K562 (cell line): Measurements from ENCODE around the gene C16orf74. TPM values are rescaled to one million over a fixed set of nuclear protein-coding genes. Genes with fewer than 3 reads are reported as not detected.
A peak's percentile ranks its signal among the peaks of the same experiment; 100 is the strongest.

Experiments
- CTCF ChIP-seq, 3 experiments: IDR thresholded peaks in 2 of 3; conservative IDR thresholded peaks in 1 of 3; 2 replicates each; pipeline ENCODE4 v1.5.1; 2011 to 2012; ENCODE audit warnings: low read length in 3 of 3, mild to moderate bottlenecking in 3 of 3, control low read depth in 2 of 3, improper control_type of control experiment in 1 of 3, inconsistent platforms in 1 of 3, low read depth in 1 of 3, mixed read lengths in 1 of 3, moderate library complexity in 1 of 3; ENCODE audit not compliant: insufficient read depth in 2 of 3
- DLX4 ChIP-seq: fragments of 250-450 bp; sonication (Bioruptor Pico); IDR thresholded peaks from 2 replicates; pipeline ENCODE4 v1.6.1; 2021; ENCODE audit warnings: mild to moderate bottlenecking
- DPF2 ChIP-seq: fragments of 450-650 bp; IDR thresholded peaks from 2 replicates; pipeline ENCODE4 v1.6.1; 2016
- ERF ChIP-seq: fragments of 450-650 bp; formaldehyde crosslinking; IDR thresholded peaks from 2 replicates; pipeline ENCODE4 v1.4.0; 2020; ENCODE audit warnings: mild to moderate bottlenecking, mixed read lengths
- ESRRA ChIP-seq: fragments of 450-650 bp; IDR thresholded peaks from 2 replicates; pipeline ENCODE4 v1.6.1; 2014; ENCODE audit warnings: low read depth, mild to moderate bottlenecking, moderate library complexity, borderline replicate concordance
- FOSL1 ChIP-seq: fragments of 200-800 bp; sonication (Bioruptor generic); conservative IDR thresholded peaks from 2 replicates; pipeline ENCODE4 v1.6.1; 2016; ENCODE audit warnings: missing genetic modification characterization, missing compliant biosample characterization
- FOXO4 ChIP-seq: fragments of 450-650 bp; formaldehyde crosslinking; IDR thresholded peaks from 2 replicates; pipeline ENCODE4 v1.4.0; 2020; ENCODE audit warnings: mild to moderate bottlenecking, moderate library complexity
- HDGF ChIP-seq: fragments of 450-650 bp; IDR thresholded peaks from 2 replicates; pipeline ENCODE4 v1.6.1; 2016
- HOMEZ ChIP-seq: fragments of 250-450 bp; sonication (Bioruptor Pico); IDR thresholded peaks from 2 replicates; pipeline ENCODE4 v1.4.0; 2020; ENCODE audit warnings: mild to moderate bottlenecking, moderate library complexity
- MAX ChIP-seq: sonication (generic); formaldehyde crosslinking; IDR thresholded peaks from 2 replicates; pipeline ENCODE4 v1.9.0; 2022; ENCODE audit warnings: mild to moderate bottlenecking, missing genetic modification reagents
- MEF2D ChIP-seq: conservative IDR thresholded peaks from 2 replicates; pipeline ENCODE4 v1.6.1; 2016; ENCODE audit warnings: low read depth, missing genetic modification characterization, missing compliant biosample characterization
- MEIS2 ChIP-seq: fragments of 450-650 bp; IDR thresholded peaks from 2 replicates; pipeline ENCODE4 v1.6.1; 2014; ENCODE audit warnings: mild to moderate bottlenecking; ENCODE audit not compliant: partially characterized antibody
- NRF1 ChIP-seq, 2 experiments: fragments of 450-650 bp; IDR thresholded peaks in 1 of 2; conservative IDR thresholded peaks in 1 of 2; 2 replicates each; pipeline ENCODE4 v1.6.1; 2014; ENCODE audit warnings: mild to moderate bottlenecking in 2 of 2
- PTTG1 ChIP-seq: fragments of 450-650 bp; IDR thresholded peaks from 2 replicates; pipeline ENCODE4 v1.6.1; 2016; ENCODE audit warnings: low read depth, mild to moderate bottlenecking, missing genetic modification characterization, missing compliant biosample characterization
- SETDB1 ChIP-seq: IDR thresholded peaks from one replicate; pipeline ENCODE4 v1.6.1; 2012; ENCODE audit warnings: low read length, control low read depth, inconsistent platforms
- TBL1XR1 ChIP-seq, 2 experiments: IDR thresholded peaks; 2 replicates each; pipeline ENCODE4 v1.6.1; 2012; ENCODE audit warnings: improper control_type of control experiment in 2 of 2, low read length in 2 of 2, mild to moderate bottlenecking in 1 of 2
- ZBTB1 ChIP-seq: sonication (generic); formaldehyde crosslinking; IDR thresholded peaks from 2 replicates; pipeline ENCODE4 v1.8.1; 2023; ENCODE audit warnings: missing genetic modification reagents, low read depth, mild to moderate bottlenecking, borderline replicate concordance
- ZNF232 ChIP-seq: sonication (generic); formaldehyde crosslinking; IDR thresholded peaks from 2 replicates; pipeline ENCODE4 v1.8.0; 2022; ENCODE audit warnings: mild to moderate bottlenecking, missing genetic modification reagents
- ZNF551 ChIP-seq: fragments of 250-450 bp; sonication (Bioruptor Pico); IDR thresholded peaks from 2 replicates; pipeline ENCODE4 v1.5.0; 2021; ENCODE audit warnings: mild to moderate bottlenecking, moderate library complexity
- ZNF584 ChIP-seq: fragments of 200-800 bp; sonication (Bioruptor generic); IDR thresholded peaks from 2 replicates; pipeline ENCODE4 v1.6.1; 2016; ENCODE audit warnings: low read depth, mild to moderate bottlenecking, missing genetic modification characterization, missing compliant biosample characterization
- ZNF668 ChIP-seq: fragments of 250-450 bp; sonication (Bioruptor Pico); IDR thresholded peaks from 2 replicates; pipeline ENCODE4 v1.8.0; 2022; ENCODE audit warnings: mild to moderate bottlenecking, inconsistent platforms
- polyA plus RNA-seq, 8 experiments: library from polyadenylated mRNA; depleted of rRNA in 4 of 8; stranded (reverse) in 5 of 8; unstranded in 3 of 8; fragments of >200 nt; fragmentation: Nextera tagmentation in 2 of 8; fragmentation: Illumina TruSeq in 1 of 8; extraction: Ambion mirVana in 2 of 8; extraction: Trizol in 1 of 8; gene quantifications; 2 replicates each; pipeline versions ENCODE4 v1.2.1 to v1.2.3, GENCODE V29; 2011 to 2014; ENCODE audit warnings: inconsistent platforms in 1 of 8, missing spikeins in 1 of 8
- total RNA-seq, 7 experiments: library from RNA; depleted of rRNA in 6 of 7; stranded (reverse); fragments of >200 nt in 6 of 7; fragmentation: Illumina TruSeq in 2 of 7; extraction: Trizol in 2 of 7; gene quantifications; 2 replicates each; pipeline versions ENCODE4 v1.2.1 to v1.2.3, GENCODE V29; 2011 to 2021; ENCODE audit warnings: low replicate concordance in 1 of 7
- TF ChIP-seq, protein P1 (sequence below): sonication (generic); IDR thresholded peaks from 2 replicates; pipeline ENCODE4 v1.6.1; 2016

The C16orf74 gene
- total and polyA plus RNA-seq, 9 of the 15 experiments (the other 6 are each of a cell fraction or from before 2014, with no cell fraction given): not detected

GRCh38 chr16:85767531-85767930 lies 16.6 kb upstream of the C16orf74 start (continued):
- TF ChIP-seq CTCF (IDR thresholded peaks at IDR 0.05 in 2 of 3, conservative IDR thresholded peaks at IDR 0.05 in 1 of 3; ENCODE audit: insufficient read depth in 2 of 3, low read depth in 1 of 3, low read length in 3 of 3): no peak
- no peak for TF ChIP-seq PTTG1 (tag)
- peak; percentile 36; the same call in 1 of the 2 replicates for TF ChIP-seq DPF2
- no peak for TF ChIP-seq ZNF584 (CRISPR knock-in tag)
- no peak for TF ChIP-seq SETDB1
- no peak for TF ChIP-seq ZBTB1 (CRISPR knock-in tag)
- TF ChIP-seq ESRRA: no peak
- no peak for TF ChIP-seq HOMEZ (CRISPR knock-in tag)
- no peak for TF ChIP-seq NRF1 (conservative IDR thresholded peaks at IDR 0.05 in 1 of 2, IDR thresholded peaks at IDR 0.05 in 1 of 2)
- peak; percentile 85 for TF ChIP-seq FOSL1 (tag)
- no peak for TF ChIP-seq ERF (CRISPR knock-in tag)
- TF ChIP-seq HDGF: no peak
- TF ChIP-seq ZNF551 (CRISPR knock-in tag): no peak
- TF ChIP-seq MEIS2: peak; percentile 4
- TF ChIP-seq MAX (CRISPR knock-in tag): no peak
- TF ChIP-seq FOXO4: no peak
- no peak for TF ChIP-seq ZNF232
- no peak for TF ChIP-seq TBL1XR1 (IDR thresholded peaks at IDR 0.05; ENCODE audit: low read length in 2 of 2)
- TF ChIP-seq MEF2D: no peak
- TF ChIP-seq ZNF668 (CRISPR knock-in tag): no peak
- TF ChIP-seq, protein P1, sequence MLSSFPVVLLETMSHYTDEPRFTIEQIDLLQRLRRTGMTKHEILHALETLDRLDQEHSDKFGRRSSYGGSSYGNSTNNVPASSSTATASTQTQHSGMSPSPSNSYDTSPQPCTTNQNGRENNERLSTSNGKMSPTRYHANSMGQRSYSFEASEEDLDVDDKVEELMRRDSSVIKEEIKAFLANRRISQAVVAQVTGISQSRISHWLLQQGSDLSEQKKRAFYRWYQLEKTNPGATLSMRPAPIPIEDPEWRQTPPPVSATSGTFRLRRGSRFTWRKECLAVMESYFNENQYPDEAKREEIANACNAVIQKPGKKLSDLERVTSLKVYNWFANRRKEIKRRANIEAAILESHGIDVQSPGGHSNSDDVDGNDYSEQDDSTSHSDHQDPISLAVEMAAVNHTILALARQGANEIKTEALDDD: no peak
- TF ChIP-seq DLX4: no peak
- TF ChIP-seq, all 486 proteins: peak for 6
